ENCODE data around the gene SLC38A9. TPM values are rescaled to one million over a fixed set of nuclear protein-coding genes. Genes with fewer than 3 reads are reported as not detected.

Gene SLC38A9
- polyA plus RNA-seq, 4 donors = 3.6 to 25.8 (median 6.9) TPM

DNA sequence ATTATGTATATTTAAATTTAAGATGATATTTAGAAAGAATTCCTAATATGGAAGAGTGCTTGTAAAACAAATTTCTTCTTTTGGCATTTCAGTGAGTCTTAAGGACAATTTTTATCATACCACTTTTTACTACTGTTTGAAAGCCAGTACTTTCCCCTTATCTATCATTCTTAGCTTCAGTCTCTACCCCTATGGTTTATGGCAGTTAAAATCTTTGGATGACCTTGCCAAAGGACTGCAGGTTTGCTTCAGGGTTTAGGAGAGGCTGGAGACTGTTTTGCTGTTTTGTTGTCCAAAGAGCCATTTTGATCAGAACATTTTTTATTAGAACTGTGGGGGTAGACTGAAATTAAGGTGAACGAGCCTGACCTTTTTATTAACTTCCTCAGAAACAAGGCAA is 30.8 kb downstream of the SLC38A9 start:
- 73 to 86% (median 82%) methylated on average over 1 of the region's 1 CpG for WGBS, 3 donors
- FAIRE-seq (no peak), DNase-seq (no peak)
- Histone ChIP-seq H3K36me3 (ENCODE audit: control insufficient read depth in 3 of 3, insufficient read depth in 2 of 3, low read depth in 1 of 3, low read length in 3 of 3) (peaks cover 0 to 6% (median 0%) of the 10 kb centered on the region in 3 donors), H3K9me3 (ENCODE audit: control insufficient read depth in 2 of 2, insufficient read depth in 1 of 2, low read depth in 1 of 2, low read length in 1 of 2) (no peaks in the 10 kb centered on the region), H3K27me3 (ENCODE audit: control insufficient read depth in 3 of 3, insufficient read depth in 3 of 3, low read length in 3 of 3) (no peaks in the 10 kb centered on the region), H3K4me1 (ENCODE audit: control insufficient read depth in 3 of 3, insufficient read depth in 2 of 3, low read depth in 1 of 3, low read length in 2 of 3) (no peaks in the 10 kb centered on the region), H3K4me3 (ENCODE audit: low read depth in 1 of 3, low read length in 3 of 3) (no peak overlapping the region), H3K27ac (ENCODE audit: low read depth in 1 of 3, low read length in 2 of 3) (no peak overlapping the region)

DNA sequence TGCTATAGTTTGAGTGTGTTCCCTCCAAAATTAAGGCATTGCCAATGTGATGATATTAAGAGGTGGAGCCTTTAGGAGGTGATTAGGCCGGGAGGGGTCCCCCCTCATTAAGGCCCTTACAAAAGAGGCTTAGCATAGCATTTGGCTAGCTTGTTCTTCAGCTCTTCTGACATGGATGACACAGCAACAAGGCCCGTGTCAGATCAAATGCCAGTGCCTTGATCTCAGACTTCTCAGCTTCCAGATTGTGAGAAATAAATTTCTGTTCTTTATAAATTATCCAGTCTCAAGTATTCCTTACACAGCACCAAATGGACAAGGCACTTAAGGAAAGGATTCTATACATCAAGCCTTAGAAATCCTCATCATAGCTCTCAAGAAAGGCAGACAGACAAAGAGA is 31.8 kb downstream of the SLC38A9 start:
- DNase-seq (no peak), FAIRE-seq (no peak)
- Histone ChIP-seq H3K4me1 (ENCODE audit: control insufficient read depth in 3 of 3, insufficient read depth in 2 of 3, low read depth in 1 of 3, low read length in 2 of 3) (no peaks in the 10 kb centered on the region), H3K4me3 (ENCODE audit: low read depth in 1 of 3, low read length in 3 of 3) (no peak overlapping the region), H3K9me3 (ENCODE audit: control insufficient read depth in 2 of 2, insufficient read depth in 1 of 2, low read depth in 1 of 2, low read length in 1 of 2) (no peaks in the 10 kb centered on the region), H3K27ac (ENCODE audit: low read depth in 1 of 3, low read length in 2 of 3) (no peak overlapping the region), H3K36me3 (ENCODE audit: control insufficient read depth in 3 of 3, insufficient read depth in 2 of 3, low read depth in 1 of 3, low read length in 3 of 3) (peaks cover 0 to 6% (median 0%) of the 10 kb centered on the region in 3 donors), H3K27me3 (ENCODE audit: control insufficient read depth in 3 of 3, insufficient read depth in 3 of 3, low read length in 3 of 3) (no peaks in the 10 kb centered on the region)
- 67 to 81% (median 76%) methylated on average over 2 of the region's 2 CpGs for WGBS, 3 donors

DNA sequence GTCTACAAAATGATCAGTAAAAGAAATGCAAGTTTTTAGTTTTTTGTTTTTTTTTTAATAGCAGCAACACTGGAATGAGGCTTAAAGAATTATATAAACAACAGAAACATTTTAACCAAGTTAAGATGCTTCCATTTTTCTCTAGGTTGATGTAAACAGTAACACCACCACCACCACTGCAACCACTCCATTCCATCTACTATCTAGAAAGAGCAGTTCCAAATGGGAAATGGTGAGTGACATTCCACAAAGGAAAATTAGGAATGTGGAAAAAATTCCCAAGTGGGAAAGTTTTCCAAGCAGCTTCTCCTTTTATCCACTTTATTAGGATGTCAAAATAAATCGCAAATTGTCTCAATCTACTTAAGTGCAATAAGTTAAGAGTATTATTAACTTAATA is 32.6 kb downstream of the SLC38A9 start:
- Histone ChIP-seq H3K4me1 (ENCODE audit: control insufficient read depth in 3 of 3, insufficient read depth in 2 of 3, low read depth in 1 of 3, low read length in 2 of 3) (no peaks in the 10 kb centered on the region), H3K9me3 (ENCODE audit: control insufficient read depth in 2 of 2, insufficient read depth in 1 of 2, low read depth in 1 of 2, low read length in 1 of 2) (no peaks in the 10 kb centered on the region), H3K27ac (ENCODE audit: low read depth in 1 of 3, low read length in 2 of 3) (no peak overlapping the region), H3K4me3 (ENCODE audit: low read depth in 1 of 3, low read length in 3 of 3) (no peak overlapping the region), H3K36me3 (ENCODE audit: control insufficient read depth in 3 of 3, insufficient read depth in 2 of 3, low read depth in 1 of 3, low read length in 3 of 3) (peaks cover 0 to 6% (median 0%) of the 10 kb centered on the region in 3 donors), H3K27me3 (ENCODE audit: control insufficient read depth in 3 of 3, insufficient read depth in 3 of 3, low read length in 3 of 3) (no peaks in the 10 kb centered on the region)
- FAIRE-seq (no peak), DNase-seq (no peak)
- WGBS, 3 donors = 2 to 90% (median 34%) methylated on average over 1 of the region's 1 CpG

DNA sequence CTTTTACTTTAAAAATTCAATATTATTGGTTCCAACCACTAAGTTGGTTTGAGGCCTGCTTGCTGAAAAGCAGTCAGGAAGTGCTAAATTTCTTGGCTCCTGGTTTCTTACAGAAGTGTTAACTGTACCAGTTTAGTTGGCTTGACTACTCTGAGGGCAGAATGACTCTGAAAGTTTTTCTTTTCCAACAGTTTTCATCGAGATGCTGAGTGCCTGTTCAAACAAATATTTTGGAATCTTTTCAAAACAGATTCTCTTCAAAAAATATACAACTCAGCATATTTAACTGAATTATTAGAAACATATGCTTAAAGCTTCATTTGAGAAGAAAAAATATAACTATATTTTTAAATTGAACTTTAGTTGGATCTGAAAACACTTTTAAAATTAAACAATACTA is 37.0 kb downstream of the SLC38A9 start:
- FAIRE-seq (no peak), DNase-seq (no peak)
- Histone ChIP-seq H3K27me3 (ENCODE audit: control insufficient read depth in 3 of 3, insufficient read depth in 3 of 3, low read length in 3 of 3) (no peaks in the 10 kb centered on the region), H3K36me3 (ENCODE audit: control insufficient read depth in 3 of 3, insufficient read depth in 2 of 3, low read depth in 1 of 3, low read length in 3 of 3) (peaks cover 0 to 9% (median 0%) of the 10 kb centered on the region in 3 donors), H3K4me3 (ENCODE audit: low read depth in 1 of 3, low read length in 3 of 3) (no peak overlapping the region), H3K27ac (ENCODE audit: low read depth in 1 of 3, low read length in 2 of 3) (no peak overlapping the region), H3K9me3 (ENCODE audit: control insufficient read depth in 2 of 2, insufficient read depth in 1 of 2, low read depth in 1 of 2, low read length in 1 of 2) (no peaks in the 10 kb centered on the region), H3K4me1 (ENCODE audit: control insufficient read depth in 3 of 3, insufficient read depth in 2 of 3, low read depth in 1 of 3, low read length in 2 of 3) (no peaks in the 10 kb centered on the region)
- 44 to 80% (median 76%) methylated on average over 1 of the region's 1 CpG for WGBS, 3 donors

DNA sequence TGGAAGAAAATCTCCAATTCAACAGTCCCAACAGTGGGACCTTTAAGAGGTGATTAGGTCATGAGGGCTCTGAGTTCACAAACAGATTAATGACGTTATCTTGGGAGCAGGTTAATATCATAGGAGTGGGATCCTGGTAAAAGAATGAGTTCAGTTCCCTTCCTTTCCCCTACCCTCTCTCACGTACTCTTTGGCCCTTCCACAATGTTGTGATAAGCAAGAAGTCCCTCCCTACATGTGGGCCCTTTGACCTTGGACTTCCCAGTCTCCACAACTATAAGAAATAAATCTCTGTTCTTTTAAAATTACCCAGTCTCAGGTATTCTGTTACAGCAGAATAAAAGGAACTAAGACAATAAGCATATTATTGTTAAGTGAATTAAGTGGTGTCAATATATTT is 37.8 kb downstream of the SLC38A9 start:
- H3K4me1 ChIP-seq (ENCODE audit: control insufficient read depth in 3 of 3, insufficient read depth in 2 of 3, low read depth in 1 of 3, low read length in 2 of 3) = no peaks in the 10 kb centered on the region
- no peak for FAIRE-seq
- 40 to 87% (median 41%) methylated on average over 2 of the region's 2 CpGs for WGBS, 3 donors
- H3K9me3 ChIP-seq (ENCODE audit: control insufficient read depth in 2 of 2, insufficient read depth in 1 of 2, low read depth in 1 of 2, low read length in 1 of 2) = no peaks in the 10 kb centered on the region
- H3K27ac ChIP-seq (ENCODE audit: low read depth in 1 of 3, low read length in 2 of 3) = no peak overlapping the region
- peaks cover 0 to 9% (median 0%) of the 10 kb centered on the region in 3 donors for H3K36me3 ChIP-seq (ENCODE audit: control insufficient read depth in 3 of 3, insufficient read depth in 2 of 3, low read depth in 1 of 3, low read length in 3 of 3)
- no peak overlapping the region for H3K4me3 ChIP-seq (ENCODE audit: low read depth in 1 of 3, low read length in 3 of 3)
- H3K27me3 ChIP-seq (ENCODE audit: control insufficient read depth in 3 of 3, insufficient read depth in 3 of 3, low read length in 3 of 3) = no peaks in the 10 kb centered on the region
- DNase-seq = no peak

DNA sequence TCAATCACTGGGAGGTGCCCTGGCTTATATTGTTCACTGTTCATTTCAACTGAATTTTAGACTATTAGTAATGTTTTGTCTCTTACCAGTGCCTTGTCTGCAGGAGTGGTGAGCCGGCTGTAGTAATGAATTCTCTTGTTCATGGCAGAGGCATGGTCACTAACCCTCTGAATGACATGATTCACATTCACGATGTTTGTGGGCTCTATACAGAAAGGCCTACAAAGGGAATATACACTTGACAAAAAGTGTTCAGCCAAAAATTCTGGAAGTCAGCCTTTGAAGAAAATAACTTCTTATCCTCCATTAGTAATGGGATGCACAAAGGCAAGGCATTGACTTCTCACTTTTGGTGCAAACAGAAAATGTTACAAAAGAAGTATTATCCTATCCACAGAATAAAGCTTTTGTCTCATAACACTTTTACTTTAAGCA is 39.6 kb downstream of the SLC38A9 start:
- 82 to 93% (median 91%) methylated on average over 2 of the region's 2 CpGs for WGBS, 3 donors
- no peak overlapping the region for H3K4me3 ChIP-seq (ENCODE audit: low read depth in 1 of 3, low read length in 3 of 3)
- no peaks in the 10 kb centered on the region for H3K27me3 ChIP-seq (ENCODE audit: control insufficient read depth in 3 of 3, insufficient read depth in 3 of 3, low read length in 3 of 3)
- DNase-seq (no peak), FAIRE-seq (no peak)
- H3K4me1 ChIP-seq (ENCODE audit: control insufficient read depth in 3 of 3, insufficient read depth in 2 of 3, low read depth in 1 of 3, low read length in 2 of 3) = no peaks in the 10 kb centered on the region
- H3K36me3 ChIP-seq (ENCODE audit: control insufficient read depth in 3 of 3, insufficient read depth in 2 of 3, low read depth in 1 of 3, low read length in 3 of 3) = peaks cover 1 to 12% (median 2%) of the 10 kb centered on the region in 3 donors
- H3K27ac ChIP-seq (ENCODE audit: low read depth in 1 of 3, low read length in 2 of 3) = no peak overlapping the region
- no peaks in the 10 kb centered on the region for H3K9me3 ChIP-seq (ENCODE audit: control insufficient read depth in 2 of 2, insufficient read depth in 1 of 2, low read depth in 1 of 2, low read length in 1 of 2)

DNA sequence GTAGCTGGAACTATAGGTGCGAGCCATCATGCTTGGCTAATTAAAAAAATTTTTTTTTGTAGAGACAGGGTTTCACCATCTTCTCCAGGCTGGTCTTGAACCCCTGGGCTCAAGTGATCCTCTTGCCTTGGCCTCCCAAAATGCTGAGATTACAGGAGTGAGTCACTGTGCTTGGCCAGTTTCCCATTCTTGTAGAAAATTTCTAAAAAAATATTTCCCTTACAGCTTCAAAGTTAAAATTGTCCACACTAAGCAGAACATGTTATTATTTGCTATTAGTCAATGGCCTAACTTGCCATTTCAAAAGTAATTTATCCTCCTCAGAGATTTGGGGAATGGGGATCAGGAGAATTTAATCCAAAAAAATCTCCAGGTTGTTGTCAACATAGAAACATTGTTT is 40.1 kb downstream of the SLC38A9 start:
- Histone ChIP-seq H3K27ac (ENCODE audit: low read depth in 1 of 3, low read length in 2 of 3) (peak overlapping the region in 1 of 3 donors; percentile 10), H3K4me1 (ENCODE audit: control insufficient read depth in 3 of 3, insufficient read depth in 2 of 3, low read depth in 1 of 3, low read length in 2 of 3) (no peaks in the 10 kb centered on the region), H3K36me3 (ENCODE audit: control insufficient read depth in 3 of 3, insufficient read depth in 2 of 3, low read depth in 1 of 3, low read length in 3 of 3) (peaks cover 1 to 10% (median 2%) of the 10 kb centered on the region in 3 donors), H3K9me3 (ENCODE audit: control insufficient read depth in 2 of 2, insufficient read depth in 1 of 2, low read depth in 1 of 2, low read length in 1 of 2) (no peaks in the 10 kb centered on the region), H3K27me3 (ENCODE audit: control insufficient read depth in 3 of 3, insufficient read depth in 3 of 3, low read length in 3 of 3) (no peaks in the 10 kb centered on the region), H3K4me3 (ENCODE audit: low read depth in 1 of 3, low read length in 3 of 3) (no peak overlapping the region)
- DNase-seq = no peak
- no peak for FAIRE-seq
- 95 to 100% (median 99%) methylated on average over 1 of the region's 1 CpG for WGBS, 3 donors

DNA sequence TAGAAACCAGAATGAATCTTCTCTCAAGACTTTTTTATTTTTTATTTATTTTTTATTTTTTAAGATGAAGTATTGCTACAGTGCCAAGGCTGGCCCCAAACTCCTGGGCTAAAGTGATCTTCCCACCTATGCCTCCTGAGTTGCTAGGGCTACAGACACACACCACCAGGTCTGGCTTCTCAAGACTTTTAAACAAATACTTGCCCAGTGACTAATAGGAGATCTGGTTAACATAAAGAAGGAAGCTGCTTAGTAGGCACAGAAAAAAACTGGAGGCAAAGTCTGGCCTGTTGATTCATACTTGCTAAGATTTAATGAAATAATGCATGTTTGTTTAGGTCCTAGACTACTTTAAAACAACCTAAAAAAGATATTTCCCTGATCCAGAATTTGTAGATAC is 43.8 kb downstream of the SLC38A9 start:
- Histone ChIP-seq H3K36me3 (ENCODE audit: control insufficient read depth in 3 of 3, insufficient read depth in 2 of 3, low read depth in 1 of 3, low read length in 3 of 3) (peaks cover 1 to 20% (median 2%) of the 10 kb centered on the region in 3 donors), H3K27me3 (ENCODE audit: control insufficient read depth in 3 of 3, insufficient read depth in 3 of 3, low read length in 3 of 3) (no peaks in the 10 kb centered on the region), H3K9me3 (ENCODE audit: control insufficient read depth in 2 of 2, insufficient read depth in 1 of 2, low read depth in 1 of 2, low read length in 1 of 2) (no peaks in the 10 kb centered on the region), H3K27ac (ENCODE audit: low read depth in 1 of 3, low read length in 2 of 3) (no peak overlapping the region), H3K4me3 (ENCODE audit: low read depth in 1 of 3, low read length in 3 of 3) (no peak overlapping the region), H3K4me1 (ENCODE audit: control insufficient read depth in 3 of 3, insufficient read depth in 2 of 3, low read depth in 1 of 3, low read length in 2 of 3) (no peaks in the 10 kb centered on the region)
- FAIRE-seq = no peak
- no peak for DNase-seq

DNA sequence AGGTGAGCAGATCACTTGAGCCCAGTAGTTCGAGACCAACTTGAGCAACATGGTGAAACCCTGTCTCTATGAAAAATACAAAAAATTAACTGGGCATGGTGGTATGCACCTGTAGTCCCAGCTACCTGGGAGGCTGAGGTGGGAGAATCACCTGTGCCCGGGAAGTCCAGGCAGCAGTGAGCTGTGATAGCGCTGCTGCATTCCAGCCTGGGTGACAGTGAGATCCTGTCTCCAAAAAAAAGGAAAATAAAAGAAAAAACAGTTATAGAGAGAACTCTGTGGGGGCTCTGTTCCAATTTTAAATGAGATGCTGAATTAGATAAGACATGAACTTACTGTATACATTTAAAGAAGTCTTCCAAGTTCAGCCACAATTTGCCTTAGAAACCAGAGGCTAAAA is 44.2 kb downstream of the SLC38A9 start:
- H3K9me3 ChIP-seq (ENCODE audit: control insufficient read depth in 2 of 2, insufficient read depth in 1 of 2, low read depth in 1 of 2, low read length in 1 of 2) = no peaks in the 10 kb centered on the region
- 98% methylated on average over 3 of the region's 3 CpGs for WGBS, 3 donors
- DNase-seq (no peak), FAIRE-seq (no peak)
- H3K4me1 ChIP-seq (ENCODE audit: control insufficient read depth in 3 of 3, insufficient read depth in 2 of 3, low read depth in 1 of 3, low read length in 2 of 3) = no peaks in the 10 kb centered on the region
- H3K27me3 ChIP-seq (ENCODE audit: control insufficient read depth in 3 of 3, insufficient read depth in 3 of 3, low read length in 3 of 3) = no peaks in the 10 kb centered on the region
- peaks cover 1 to 23% (median 2%) of the 10 kb centered on the region in 3 donors for H3K36me3 ChIP-seq (ENCODE audit: control insufficient read depth in 3 of 3, insufficient read depth in 2 of 3, low read depth in 1 of 3, low read length in 3 of 3)
- no peak overlapping the region for H3K27ac ChIP-seq (ENCODE audit: low read depth in 1 of 3, low read length in 2 of 3)
- no peak overlapping the region for H3K4me3 ChIP-seq (ENCODE audit: low read depth in 1 of 3, low read length in 3 of 3)
